IMR-90 (cell line): ENCODE results near the gene OR8D1. TPM values are rescaled to one million over a fixed set of nuclear protein-coding genes. Genes with fewer than 3 reads are reported as not detected.

ENCODE experiments used
- ATAC-seq: fragments of 200-7000 bp; cut with Tn5 transposase; 2 replicates; pipeline ENCODE4 v1.9.1; 2020; ENCODE audit warnings: low read depth, mild to moderate bottlenecking, moderate library complexity
- Bru-seq: library from RNA; stranded (reverse); fragments of 400-500 nt; gene quantifications from one replicate; lab custom pipeline; 2021; lab: Mats Ljungman, UMichigan
- BruChase-seq, 2 experiments: library from RNA; stranded (reverse); fragments of 400-500 nt; gene quantifications; one replicate each; lab custom pipeline; 2021; lab: Mats Ljungman, UMichigan
- BruUV-seq: library from RNA; stranded (reverse); fragments of 400-500 nt; replicated peaks from 2 replicates; lab custom pipeline; 2021; lab: Mats Ljungman, UMichigan
- CTCF ChIA-PET: fragments of 300-600 bp; formaldehyde crosslinking; extraction: SDS; loops from one replicate; lab custom pipeline; 2021; ENCODE audit warnings: antibody characterized with exemption; lab: Yijun Ruan, JAX
- POLR2A ChIA-PET: fragments of 300-600 bp; sonication (Branson Sonifier 250); formaldehyde crosslinking; loops from one replicate; lab custom pipeline; 2022; ENCODE audit warnings: antibody characterized with exemption; ENCODE audit not compliant: unreplicated experiment; lab: Charles Lee
- DNase-seq: peaks from one replicate; pipeline ENCODE4 v3.0.0; 2013
- H2AFZ ChIP-seq: replicated peaks from 2 replicates; pipeline ENCODE3; 2013; ENCODE audit warnings: low read length, mild to moderate bottlenecking; ENCODE audit not compliant: poor library complexity
- H2AK5ac ChIP-seq: 2 replicates; pipeline ENCODE4 v1.6.1; 2013; ENCODE audit warnings: low read depth, low read length, inconsistent platforms
- H2AK9ac ChIP-seq: replicated peaks from 2 replicates; pipeline ENCODE3; 2013; ENCODE audit warnings: mild to moderate bottlenecking, low read depth, low read length, moderate library complexity; ENCODE audit not compliant: poor library complexity
- H2BK120ac ChIP-seq: 2 replicates; pipeline ENCODE4 v1.6.1; 2013; ENCODE audit warnings: low read depth, low read length, inconsistent platforms
- H2BK15ac ChIP-seq: 3 replicates; pipeline ENCODE4 v1.6.1; 2013; ENCODE audit warnings: low read depth, low read length, inconsistent platforms
- H2BK20ac ChIP-seq: 2 replicates; pipeline ENCODE4 v1.6.1; 2013; ENCODE audit warnings: low read depth, mild to moderate bottlenecking, inconsistent platforms, low read length, moderate library complexity
- H2BK5ac ChIP-seq: 2 replicates; pipeline ENCODE4 v1.6.1; 2013; ENCODE audit warnings: mild to moderate bottlenecking, low read depth, low read length, inconsistent platforms; ENCODE audit not compliant: poor library complexity, severe bottlenecking
- H3K14ac ChIP-seq: replicated peaks from 2 replicates; pipeline ENCODE4 v1.6.1; 2013; ENCODE audit warnings: low read depth, low read length, inconsistent platforms
- H3K18ac ChIP-seq: 2 replicates; pipeline ENCODE4 v1.6.1; 2013; ENCODE audit warnings: low read depth, low read length, control low read depth
- H3K23ac ChIP-seq: 2 replicates; pipeline ENCODE4 v1.6.1; 2013; ENCODE audit warnings: low read depth, low read length, inconsistent platforms
- H3K27ac ChIP-seq: 2 replicates; pipeline ENCODE4 v1.5.1; 2013; ENCODE audit warnings: mild to moderate bottlenecking, control low read depth, low read length; ENCODE audit not compliant: insufficient read depth
- H3K27me3 ChIP-seq: 2 replicates; pipeline ENCODE4 v1.6.1; 2013; ENCODE audit warnings: low read length; ENCODE audit not compliant: control insufficient read depth, insufficient read depth
- H3K36me3 ChIP-seq: 2 replicates; pipeline ENCODE4 v1.6.1; 2013; ENCODE audit warnings: low read length, mixed read lengths; ENCODE audit not compliant: control insufficient read depth, insufficient read depth
- H3K4ac ChIP-seq: 2 replicates; pipeline ENCODE4 v1.6.1; 2013; ENCODE audit warnings: low read depth, low read length, inconsistent platforms
- H3K4me1 ChIP-seq: 2 replicates; pipeline ENCODE4 v1.6.1; 2013; ENCODE audit warnings: low read length, mixed read lengths; ENCODE audit not compliant: control insufficient read depth, insufficient read depth
- H3K4me2 ChIP-seq: 2 replicates; pipeline ENCODE4 v1.6.1; 2013; ENCODE audit warnings: low read depth, mild to moderate bottlenecking, control low read depth, low read length, moderate library complexity
- H3K4me3 ChIP-seq: 2 replicates; pipeline ENCODE4 v1.5.1; 2013; ENCODE audit warnings: low read depth, mild to moderate bottlenecking, control low read depth, low read length, moderate library complexity; ENCODE audit not compliant: insufficient read depth
- H3K56ac ChIP-seq: 2 replicates; pipeline ENCODE4 v1.6.1; 2013; ENCODE audit warnings: low read length, inconsistent platforms; ENCODE audit not compliant: insufficient read depth; ENCODE audit errors: extremely low read depth
- H3K79me1 ChIP-seq, 2 experiments: 2 replicates each; pipeline ENCODE4 v1.6.1; 2013; ENCODE audit warnings: low read length in 2 of 2, inconsistent platforms in 1 of 2, low read depth in 1 of 2
- H3K9ac ChIP-seq: 2 replicates; pipeline ENCODE4 v1.6.1; 2013; ENCODE audit warnings: low read depth, low read length, control low read depth
- H3K9me1 ChIP-seq: 2 replicates; pipeline ENCODE4 v1.6.1; 2013; ENCODE audit warnings: low read length, inconsistent platforms; ENCODE audit not compliant: insufficient read depth
- H3K9me3 ChIP-seq: 2 replicates; pipeline ENCODE4 v1.6.1; 2013; ENCODE audit warnings: low read length; ENCODE audit not compliant: control insufficient read depth, insufficient read depth
- H4K20me1 ChIP-seq: 2 replicates; pipeline ENCODE4 v1.6.1; 2013; ENCODE audit warnings: low read length, inconsistent platforms; ENCODE audit not compliant: insufficient read depth
- H4K5ac ChIP-seq: 2 replicates; pipeline ENCODE4 v1.6.1; 2013; ENCODE audit warnings: mild to moderate bottlenecking, low read depth, low read length, control low read depth
- H4K8ac ChIP-seq, 2 experiments: 2 replicates each; pipeline ENCODE4 v1.6.1; 2013; ENCODE audit warnings: low read depth in 2 of 2, low read length in 2 of 2, control low read depth in 1 of 2, inconsistent platforms in 1 of 2
- H4K91ac ChIP-seq: 2 replicates; pipeline ENCODE4 v1.6.1; 2013; ENCODE audit warnings: low read depth, low read length, inconsistent platforms; ENCODE audit not compliant: insufficient read depth
- BHLHE40 ChIP-seq: fragments of 150-350 bp; IDR thresholded peaks from 2 replicates; pipeline ENCODE4 v1.6.1; 2016; ENCODE audit warnings: mild to moderate bottlenecking, low read depth, low read length
- CEBPB ChIP-seq: IDR thresholded peaks from 2 replicates; pipeline ENCODE4 v1.6.1; 2012; ENCODE audit warnings: low read depth, low read length, improper control_type of control experiment
- FOS ChIP-seq: fragments of 150-350 bp; IDR thresholded peaks from 2 replicates; pipeline ENCODE4 v1.6.1; 2016; ENCODE audit warnings: low read depth, low read length
- MAFK ChIP-seq: IDR thresholded peaks from 2 replicates; pipeline ENCODE4 v1.6.1; 2012; ENCODE audit warnings: low read depth, low read length, improper control_type of control experiment
- MAZ ChIP-seq: IDR thresholded peaks from 2 replicates; pipeline ENCODE4 v1.6.1; 2012; ENCODE audit warnings: low read depth, mild to moderate bottlenecking, low read length, improper control_type of control experiment, moderate library complexity, borderline replicate concordance
- MXI1 ChIP-seq: IDR thresholded peaks from 2 replicates; pipeline ENCODE4 v1.6.1; 2012; ENCODE audit warnings: low read depth, mild to moderate bottlenecking, low read length, moderate library complexity, borderline replicate concordance
- NFE2L2 ChIP-seq: fragments of 150-350 bp; IDR thresholded peaks from 2 replicates; pipeline ENCODE4 v1.6.1; 2016; ENCODE audit warnings: low read depth, mild to moderate bottlenecking, low read length
- POLR2A ChIP-seq: IDR thresholded peaks from 2 replicates; pipeline ENCODE4 v1.6.1; 2012; ENCODE audit warnings: mild to moderate bottlenecking, low read depth, low read length
- RAD21 ChIP-seq: IDR thresholded peaks from 2 replicates; pipeline ENCODE4 v1.6.1; 2012; ENCODE audit warnings: low read length, improper control_type of control experiment
- RCOR1 ChIP-seq: IDR thresholded peaks from 2 replicates; pipeline ENCODE4 v1.6.1; 2012; ENCODE audit warnings: mild to moderate bottlenecking, low read length, improper control_type of control experiment; ENCODE audit not compliant: insufficient replicate concordance
- RFX5 ChIP-seq: IDR thresholded peaks from 2 replicates; pipeline ENCODE4 v1.8.0; 2012; ENCODE audit warnings: low read depth, mild to moderate bottlenecking, low read length, moderate library complexity
- SMC3 ChIP-seq: fragments of 150-350 bp; IDR thresholded peaks from 2 replicates; pipeline ENCODE4 v1.6.1; 2016; ENCODE audit warnings: low read depth, mild to moderate bottlenecking, antibody characterized with exemption, low read length, moderate library complexity
- WGBS, 2 experiments: methylation state at CpG; one replicate each; pipeline versions ENCODE4 v1.1.5 to v1.1.7; 2013; ENCODE audit warnings: missing lambda C conversion rate in 2 of 2; ENCODE audit not compliant: insufficient read length in 1 of 2; ENCODE audit errors: extremely low coverage in 2 of 2; 5-methylcytosine and 5-hydroxymethylcytosine counted together
- dilution Hi-C: fragments of 300-500 bp; cut with HindIII; formaldehyde crosslinking; loops from one replicate; pipeline ENCODE4 v1.14.3; 2018; ENCODE audit warnings: low sequenced_read_pairs; ENCODE audit not compliant: unreplicated experiment
- in situ Hi-C: fragments of 300-500 bp; cut with MboI; formaldehyde crosslinking; loops from 3 replicates; pipeline ENCODE4 v1.14.3; 2019; ENCODE audit warnings: low sequenced_read_pairs, inconsistent platforms, mixed read lengths
- intact Hi-C: fragments of 100-400 bp; cut with micrococcal nuclease; formaldehyde crosslinking; loops from 2 replicates; pipeline ENCODE4 v1.10.0; 2022
- long read RNA-seq: library from polyadenylated mRNA; unstranded; transcript quantifications from one replicate; pipeline ENCODE4 v2.0.0, GENCODE V29; 2021; ENCODE audit not compliant: unreplicated experiment
- polyA plus RNA-seq, 3 experiments: library from polyadenylated mRNA; depleted of rRNA; stranded (reverse); fragments of >200 nt; gene quantifications; 2 replicates each; pipeline ENCODE4 v1.2.3, GENCODE V29; 2012; ENCODE audit warnings: low replicate concordance in 1 of 3
- total RNA-seq: library from RNA; depleted of rRNA; stranded (reverse); fragments of >200 nt; gene quantifications from 2 replicates; pipeline ENCODE4 v1.2.3, GENCODE V29; 2012; rRNA removed
- TF ChIP-seq, protein P1 (sequence below): fragments of 150-350 bp; IDR thresholded peaks from 2 replicates; pipeline ENCODE4 v1.6.1; 2016; ENCODE audit warnings: low read depth, mild to moderate bottlenecking, low read length, moderate library complexity, borderline replicate concordance
- TF ChIP-seq, protein P2 (sequence below): fragments of 150-350 bp; IDR thresholded peaks from 2 replicates; pipeline ENCODE4 v1.6.1; 2017; ENCODE audit warnings: mild to moderate bottlenecking, antibody characterized with exemption, low read length, low read depth
- TF ChIP-seq, protein P3 (sequence below): conservative IDR thresholded peaks from 2 replicates; pipeline ENCODE4 v1.5.1; 2012; ENCODE audit warnings: mild to moderate bottlenecking, low read depth, low read length, improper control_type of control experiment

OR8D1 gene
- total RNA-seq (not detected in 2 replicates), polyA plus RNA-seq (2012; rRNA removed) (not detected in 2 replicates), Bru-seq, nascent RNA (not detected), BruChase-seq, experiment 1, labeled RNA remaining after a 6-hour chase (not detected), BruChase-seq, experiment 2, labeled RNA remaining after a 2-hour chase (not detected)
- not detected in 2 replicates for polyA plus RNA-seq (2012; cell fraction: cytosol; rRNA removed)
- polyA plus RNA-seq (2012; cell fraction: nucleus; rRNA removed; ENCODE audit: low replicate concordance) = not detected in 2 replicates
- long read RNA-seq = 0 reads

DNA sequence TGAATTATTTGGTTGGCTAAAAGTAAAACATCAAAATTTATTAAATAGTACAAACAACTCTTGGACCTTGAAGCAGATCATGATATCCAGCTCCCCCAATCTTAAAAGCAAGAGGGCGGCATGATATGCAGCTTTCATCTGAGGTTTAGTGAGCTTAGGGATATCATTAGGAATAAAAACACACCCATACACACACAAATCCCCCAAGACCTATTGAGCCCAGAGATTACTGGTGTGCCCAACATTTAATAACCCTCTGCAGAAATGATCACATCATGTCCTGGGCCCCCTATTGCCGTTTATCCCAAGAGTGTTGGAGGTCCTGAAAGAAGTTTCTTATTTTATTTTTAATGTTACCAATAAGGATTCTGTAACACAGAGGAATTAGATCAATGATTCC, at the start of gene OR8D1:
TSS of gene OR8D1 (minus strand) at position 101 of the 400 bp plus-strand sequence. CDS start 3,183 bp downstream, outside the sequence.
- ATAC-seq (no peak), DNase-seq (no peak)
- Histone ChIP-seq H3K18ac (peak within 1 kb of the TSS; percentile 20; the same call in 1 of the 2 replicates), H3K27ac (no peak within 1 kb of the TSS), H3K4me2 (no peak within 1 kb of the TSS), H3K9me1 (no peaks in the 10 kb centered on the region), H3K4me3 (no peak within 1 kb of the TSS), H4K8ac (no peak within 1 kb of the TSS), H3K56ac (no peak within 1 kb of the TSS), H3K9ac (no peak within 1 kb of the TSS), H3K4me1 (peaks cover 2% of the 10 kb centered on the region; the same call in 1 of the 2 replicates), H2BK15ac (no peak within 1 kb of the TSS; the same call in 2 of the 3 replicates), H3K9me3 (no peaks in the 10 kb centered on the region), H2AFZ (no peak within 1 kb of the TSS), H3K23ac (no peak within 1 kb of the TSS), H2BK120ac (0 out of 2 replicates have a peak within 1 kb of the TSS, but pooled peaks have one; percentile 23), H2AK9ac (no peak within 1 kb of the TSS), H2AK5ac (no peak within 1 kb of the TSS), H4K20me1 (no peaks in the 10 kb centered on the region), H3K79me1 (no peaks in the 10 kb centered on the region), H2BK5ac (no peak within 1 kb of the TSS), H3K36me3 (no peaks in the 10 kb centered on the region), H4K5ac (no peak within 1 kb of the TSS; the same call in 1 of the 2 replicates), H2BK20ac (0 out of 2 replicates have a peak within 1 kb of the TSS, but pooled peaks have one; percentile 38), H3K4ac (peak within 1 kb of the TSS; percentile 32; the same call in 1 of the 2 replicates), H4K91ac (no peak within 1 kb of the TSS), H3K14ac (no peak within 1 kb of the TSS), H3K27me3 (no peaks in the 10 kb centered on the region)
- intact Hi-C loops (no loop called here), dilution Hi-C loops (no loop called here), in situ Hi-C loops (loop anchor here (10.0 kb wide), 1 partner anchor 239 kb away; no protein-coding TSS in a partner anchor)
- CTCF ChIA-PET = no interaction called here
- WGBS, 2 experiments = no CpG with 5 or more reads among the region's 2 CpGs
- BruUV-seq = no TSS peak
- POLR2A ChIA-PET = no interaction called here
- no peak for TF ChIP-seq MXI1
- TF ChIP-seq, protein P1, sequence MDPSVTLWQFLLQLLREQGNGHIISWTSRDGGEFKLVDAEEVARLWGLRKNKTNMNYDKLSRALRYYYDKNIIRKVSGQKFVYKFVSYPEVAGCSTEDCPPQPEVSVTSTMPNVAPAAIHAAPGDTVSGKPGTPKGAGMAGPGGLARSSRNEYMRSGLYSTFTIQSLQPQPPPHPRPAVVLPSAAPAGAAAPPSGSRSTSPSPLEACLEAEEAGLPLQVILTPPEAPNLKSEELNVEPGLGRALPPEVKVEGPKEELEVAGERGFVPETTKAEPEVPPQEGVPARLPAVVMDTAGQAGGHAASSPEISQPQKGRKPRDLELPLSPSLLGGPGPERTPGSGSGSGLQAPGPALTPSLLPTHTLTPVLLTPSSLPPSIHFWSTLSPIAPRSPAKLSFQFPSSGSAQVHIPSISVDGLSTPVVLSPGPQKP = no peak
- no peak for TF ChIP-seq CEBPB
- TF ChIP-seq NFE2L2 = no peak
- TF ChIP-seq, protein P2, sequence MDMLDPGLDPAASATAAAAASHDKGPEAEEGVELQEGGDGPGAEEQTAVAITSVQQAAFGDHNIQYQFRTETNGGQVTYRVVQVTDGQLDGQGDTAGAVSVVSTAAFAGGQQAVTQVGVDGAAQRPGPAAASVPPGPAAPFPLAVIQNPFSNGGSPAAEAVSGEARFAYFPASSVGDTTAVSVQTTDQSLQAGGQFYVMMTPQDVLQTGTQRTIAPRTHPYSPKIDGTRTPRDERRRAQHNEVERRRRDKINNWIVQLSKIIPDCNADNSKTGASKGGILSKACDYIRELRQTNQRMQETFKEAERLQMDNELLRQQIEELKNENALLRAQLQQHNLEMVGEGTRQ = no peak
- TF ChIP-seq SMC3 = no peak
- TF ChIP-seq RCOR1 = no peak
- TF ChIP-seq MAFK = no peak
- no peak for TF ChIP-seq RFX5
- no peak for TF ChIP-seq POLR2A
- TF ChIP-seq, protein P3, sequence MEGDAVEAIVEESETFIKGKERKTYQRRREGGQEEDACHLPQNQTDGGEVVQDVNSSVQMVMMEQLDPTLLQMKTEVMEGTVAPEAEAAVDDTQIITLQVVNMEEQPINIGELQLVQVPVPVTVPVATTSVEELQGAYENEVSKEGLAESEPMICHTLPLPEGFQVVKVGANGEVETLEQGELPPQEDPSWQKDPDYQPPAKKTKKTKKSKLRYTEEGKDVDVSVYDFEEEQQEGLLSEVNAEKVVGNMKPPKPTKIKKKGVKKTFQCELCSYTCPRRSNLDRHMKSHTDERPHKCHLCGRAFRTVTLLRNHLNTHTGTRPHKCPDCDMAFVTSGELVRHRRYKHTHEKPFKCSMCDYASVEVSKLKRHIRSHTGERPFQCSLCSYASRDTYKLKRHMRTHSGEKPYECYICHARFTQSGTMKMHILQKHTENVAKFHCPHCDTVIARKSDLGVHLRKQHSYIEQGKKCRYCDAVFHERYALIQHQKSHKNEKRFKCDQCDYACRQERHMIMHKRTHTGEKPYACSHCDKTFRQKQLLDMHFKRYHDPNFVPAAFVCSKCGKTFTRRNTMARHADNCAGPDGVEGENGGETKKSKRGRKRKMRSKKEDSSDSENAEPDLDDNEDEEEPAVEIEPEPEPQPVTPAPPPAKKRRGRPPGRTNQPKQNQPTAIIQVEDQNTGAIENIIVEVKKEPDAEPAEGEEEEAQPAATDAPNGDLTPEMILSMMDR = no peak
- TF ChIP-seq BHLHE40 = no peak
- TF ChIP-seq RAD21 = no peak
- no peak for TF ChIP-seq FOS
- no peak for TF ChIP-seq MAZ
